Activated naive CD4-positive, alpha-beta T cell treated with anti-CD3 and anti-CD28 coated beads, Interleukin-2, amount 50 U/mL, for 16 hours (primary cell): ENCODE data around the gene AFAP1.

Experiments used
- DNase-seq: peaks from one replicate; pipeline ENCODE4 v3.0.0-alpha.2; 2020

AFAP1 gene

GRCh38 chr4:7912826-7913225 lies 26.8 kb downstream of the AFAP1 start:
- DNase-seq: no peak

GRCh38 chr4:7910952-7911578 lies 28.6 kb downstream of the AFAP1 start:
- DNase-seq: no peak

- DNase-seq: no peak
Observed at GRCh38 chr4:7910263-7910896, 29.3 kb downstream of the AFAP1 start.

GRCh38 chr4:7909463-7910262 lies 30.0 kb downstream of the AFAP1 start:
- no peak for DNase-seq

GRCh38 chr4:7908668-7909067 lies 31.0 kb downstream of the AFAP1 start:
- DNase-seq: no peak

GRCh38 chr4:7907142-7907541 lies 32.5 kb downstream of the AFAP1 start:
- DNase-seq: no peak

- no peak for DNase-seq
Observed at GRCh38 chr4:7906171-7906701, 33.4 kb downstream of the AFAP1 start.

GRCh38 chr4:7904952-7905915 lies 34.4 kb downstream of the AFAP1 start:
- DNase-seq: no peak

- no peak for DNase-seq
Observed at GRCh38 chr4:7903791-7904516, 35.7 kb downstream of the AFAP1 start.

- DNase-seq: no peak
Observed at GRCh38 chr4:7902826-7903225, 36.8 kb downstream of the AFAP1 start.

GRCh38 chr4:7902101-7902553 lies 37.5 kb downstream of the AFAP1 start:
- DNase-seq: no peak

GRCh38 chr4:7901311-7901885 lies 38.3 kb downstream of the AFAP1 start:
- DNase-seq: no peak

GRCh38 chr4:7900334-7900909 lies 39.2 kb downstream of the AFAP1 start:
- DNase-seq: no peak

GRCh38 chr4:7899184-7899869 lies 40.3 kb downstream of the AFAP1 start:
- no peak for DNase-seq

- DNase-seq: no peak
Observed at GRCh38 chr4:7898385-7898784, 41.3 kb downstream of the AFAP1 start.

- DNase-seq: no peak
Observed at GRCh38 chr4:7897811-7898210, 41.9 kb downstream of the AFAP1 start.

- DNase-seq: no peak
Observed at GRCh38 chr4:7894677-7895181, 44.9 kb downstream of the AFAP1 start.

GRCh38 chr4:7894098-7894676 lies 45.5 kb downstream of the AFAP1 start:
- DNase-seq: no peak

GRCh38 chr4:7893539-7893938 lies 46.1 kb downstream of the AFAP1 start:
- no peak for DNase-seq
